HG03469 (cell line): Measurements from ENCODE around the gene SPIRE1.

Source experiments
- ATAC-seq: cut with Tn5 transposase; IDR thresholded peaks from one replicate; pipeline ENCODE4 v1.9.1; 2021; ENCODE audit warnings: mild to moderate bottlenecking, moderate library complexity, moderate number of reproducible peaks; ENCODE audit not compliant: unreplicated experiment

Gene SPIRE1

DNA sequence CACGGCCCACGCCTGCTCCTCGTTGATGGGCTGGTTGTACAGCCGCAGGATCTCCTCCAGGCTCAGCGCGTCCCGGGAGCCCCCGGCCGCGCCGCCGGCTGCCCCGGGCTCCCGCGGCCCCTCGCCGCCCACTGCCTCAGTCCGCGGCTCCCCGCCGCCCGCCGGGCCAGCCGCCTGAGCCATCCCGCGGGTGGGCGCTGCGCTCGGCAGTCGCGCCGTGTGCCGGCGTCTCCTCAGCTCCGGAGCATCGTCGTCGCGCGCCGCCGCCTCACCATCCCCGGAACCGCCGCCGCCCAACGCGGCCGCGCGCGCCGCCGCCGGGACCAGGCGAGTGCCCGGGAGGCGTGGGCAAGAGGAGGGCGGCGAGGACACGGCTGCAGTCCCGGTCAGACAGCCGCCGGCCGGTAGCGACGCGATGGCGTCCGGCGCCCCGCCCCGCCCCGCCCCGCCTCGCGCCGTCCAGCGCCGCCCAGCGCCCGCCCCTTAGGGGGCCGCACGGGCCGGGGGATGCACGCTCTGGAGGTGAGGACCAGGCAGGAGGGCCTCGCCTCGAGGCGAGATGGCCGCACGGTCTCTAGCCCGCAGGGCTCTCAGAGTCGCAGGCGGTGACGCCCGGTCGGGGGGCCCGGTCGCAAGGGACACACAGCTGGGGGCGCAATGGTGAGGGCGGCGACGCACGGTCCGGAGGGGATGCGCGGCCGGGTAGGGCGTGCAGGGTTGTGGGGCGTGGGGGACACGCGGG, at the start of gene SPIRE1:
Gene SPIRE1, minus strand, starts transcription at position 424 of the 742 bp plus-strand sequence. Its CDS starts 241 bp downstream, at position 183.
- no peak for ATAC-seq

GRCh38 chr18:12703664-12704063, 45.8 kb upstream of the SPIRE1 start:
- no peak for ATAC-seq

GRCh38 chr18:12703096-12703567, 45.2 kb upstream of the SPIRE1 start:
- no peak for ATAC-seq

GRCh38 chr18:12702221-12703095, 44.6 kb upstream of the SPIRE1 start, which contains the start of the genes CEP76 and PSMG2:
Gene CEP76 (minus strand): TSS chr18:12702723. CDS start chr18:12702548, 175 bp downstream.
Gene PSMG2 (plus strand): TSS chr18:12703042. CDS start chr18:12703108, 66 bp downstream.
- peak; percentile 50 for ATAC-seq

- ATAC-seq: no peak
These were observed 43.3 kb upstream of the SPIRE1 start for GRCh38 chr18:12701161-12701560.

GRCh38 chr18:12699747-12700146, 41.8 kb upstream of the SPIRE1 start:
- ATAC-seq: no peak

GRCh38 chr18:12694032-12694431, 36.1 kb upstream of the SPIRE1 start:
- ATAC-seq: no peak

DNA sequence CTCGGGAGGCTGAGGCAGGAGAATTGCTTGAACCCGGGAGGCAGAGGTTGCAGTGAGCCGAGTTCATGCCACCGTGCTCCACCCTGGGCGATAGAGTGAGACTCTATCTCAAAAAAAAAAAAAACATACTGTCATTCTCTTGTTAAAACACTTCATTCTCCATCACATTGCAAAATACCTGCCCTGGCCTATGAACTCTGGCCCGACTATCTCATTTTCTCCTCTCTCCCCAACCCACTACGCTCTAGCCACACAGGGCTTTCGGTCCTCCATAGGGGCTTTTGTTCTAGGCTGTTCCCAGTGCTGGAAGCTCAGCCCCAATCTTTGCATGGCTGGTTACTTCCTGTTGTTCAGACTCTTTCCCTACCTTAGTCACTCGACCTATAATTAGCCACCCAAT, 34.3 kb upstream of the SPIRE1 start:
- ATAC-seq: no peak

- ATAC-seq: no peak
These were observed 31.4 kb upstream of the SPIRE1 start for GRCh38 chr18:12689256-12689850.

GRCh38 chr18:12686100-12686499, 28.2 kb upstream of the SPIRE1 start:
- no peak for ATAC-seq

- ATAC-seq: no peak
These were observed 21.4 kb upstream of the SPIRE1 start for GRCh38 chr18:12679183-12679786.

- no peak for ATAC-seq
These were observed 10.1 kb upstream of the SPIRE1 start for GRCh38 chr18:12668041-12668440.

DNA sequence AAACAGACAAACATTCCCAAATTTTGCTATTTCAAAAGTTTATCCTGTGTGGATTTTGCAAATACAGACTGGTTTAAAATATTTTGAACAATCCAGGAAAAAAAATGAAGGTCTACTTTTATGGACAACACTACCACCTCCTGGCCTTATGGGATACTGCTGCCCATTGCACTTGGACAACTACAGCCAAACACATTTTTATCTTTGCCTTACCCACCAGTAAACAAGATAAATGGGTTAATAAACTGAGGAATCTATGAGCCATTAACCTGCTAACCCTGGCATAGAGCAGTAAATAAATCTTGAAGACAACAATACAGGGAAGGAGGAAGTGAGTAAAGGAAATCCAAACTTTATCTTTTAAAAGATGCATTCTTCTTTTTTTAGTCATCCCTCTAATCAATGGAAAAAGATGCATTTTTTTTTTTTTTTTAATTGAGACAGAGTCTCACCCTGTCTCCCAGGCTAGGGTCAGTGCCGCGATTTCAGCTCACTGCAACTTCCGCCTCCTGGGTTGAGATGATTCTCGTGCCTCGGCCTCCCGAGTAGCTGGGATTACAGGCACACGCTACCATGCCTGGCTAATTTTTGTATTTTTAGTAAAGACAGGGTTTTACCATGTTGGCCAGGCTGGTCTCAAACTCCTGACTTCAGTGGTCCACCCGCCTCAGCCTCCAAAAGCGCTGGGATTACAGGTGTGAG, 2.1 kb upstream of the SPIRE1 start:
- ATAC-seq: no peak

GRCh38 chr18:12658426-12659138, 675 bp upstream of the SPIRE1 start:
- no peak for ATAC-seq

DNA sequence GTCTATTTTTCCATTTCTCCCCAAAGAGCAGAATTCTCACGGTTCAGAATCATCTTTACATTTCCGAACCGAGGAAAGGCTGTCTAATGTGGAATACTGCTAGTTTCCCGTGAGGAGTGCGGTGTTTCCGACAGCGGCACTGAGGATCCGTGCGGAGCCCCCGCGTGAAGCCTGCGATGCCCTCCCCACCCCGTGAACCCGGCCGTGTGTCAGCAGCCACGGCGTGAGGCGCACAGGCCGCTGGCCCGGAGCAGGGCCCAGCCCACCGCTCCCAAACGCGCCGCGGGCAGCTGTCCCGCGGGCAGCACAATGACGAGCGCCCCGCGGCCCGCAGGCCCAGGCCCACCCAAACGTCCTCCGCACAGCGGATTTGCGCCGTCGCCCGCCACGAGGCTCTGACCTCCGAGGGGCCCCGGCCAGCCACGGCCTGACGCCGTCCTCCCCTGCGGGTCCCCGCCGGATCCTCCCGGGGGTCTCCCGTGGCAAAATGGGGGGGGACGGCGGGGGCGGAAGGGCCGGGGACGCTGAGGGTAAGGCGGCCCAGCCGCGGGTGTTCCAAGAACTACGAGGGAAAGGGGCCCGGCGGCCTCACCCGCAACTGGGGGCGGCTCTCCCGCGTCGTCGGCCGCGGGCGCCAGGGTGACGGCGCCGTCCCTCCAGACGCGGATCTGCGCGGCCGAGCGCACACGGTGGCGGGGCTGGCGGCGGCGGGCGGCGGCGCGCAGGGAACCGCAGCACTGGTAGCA, 796 bp downstream of the SPIRE1 start:
- ATAC-seq: no peak

DNA sequence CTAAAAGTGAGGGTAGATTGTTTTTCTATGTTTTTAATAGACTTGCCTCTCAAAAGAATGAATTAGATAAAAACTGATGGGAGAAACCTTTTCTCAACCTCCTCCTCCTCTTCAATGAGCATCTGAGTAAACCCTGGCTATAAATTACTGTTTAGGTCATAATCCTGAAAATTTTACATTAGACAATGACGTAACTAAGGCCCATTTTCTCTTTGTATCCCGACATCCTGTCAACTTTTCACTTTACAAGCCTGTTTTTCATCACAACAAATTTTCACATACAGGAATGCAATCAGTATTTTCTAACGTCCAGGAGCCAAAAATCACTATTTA, 1.3 kb downstream of the SPIRE1 start:
- no peak for ATAC-seq

- no peak for ATAC-seq
These were observed 2.9 kb downstream of the SPIRE1 start for GRCh38 chr18:12654971-12655370.

- ATAC-seq: no peak
These were observed 5.0 kb downstream of the SPIRE1 start for GRCh38 chr18:12652861-12653401.

DNA sequence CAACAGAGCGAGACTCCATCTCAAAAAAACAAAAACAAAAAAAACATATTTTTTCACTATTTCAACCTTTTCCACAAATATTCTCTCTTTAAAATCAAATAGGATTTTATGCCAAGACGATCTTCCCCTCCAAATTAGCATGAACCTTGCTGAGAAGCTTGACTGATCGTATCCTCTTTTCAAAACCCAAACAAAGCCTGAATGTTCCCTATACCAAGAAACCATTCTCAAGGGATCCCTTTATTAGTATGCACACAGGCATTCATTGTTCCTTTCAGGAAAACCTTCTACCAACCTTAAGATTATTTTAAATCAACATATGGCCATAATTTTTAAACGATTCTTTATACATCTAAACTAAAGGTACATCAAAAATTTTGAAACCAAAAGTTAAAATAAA, 6.3 kb downstream of the SPIRE1 start:
- no peak for ATAC-seq
